ENCODE results near the gene COA3. TPM values are rescaled to one million over a fixed set of nuclear protein-coding genes. Genes with fewer than 3 reads are reported as not detected.

COA3 gene
- total RNA-seq, 1 experiment from 2014 or later, result 95.0 TPM

- peak; percentile 53 for DNase-seq (ENCODE audit: low read depth)
These were observed 43.7 kb downstream of the COA3 start for GRCh38 chr17:42754782-42755181.

DNA sequence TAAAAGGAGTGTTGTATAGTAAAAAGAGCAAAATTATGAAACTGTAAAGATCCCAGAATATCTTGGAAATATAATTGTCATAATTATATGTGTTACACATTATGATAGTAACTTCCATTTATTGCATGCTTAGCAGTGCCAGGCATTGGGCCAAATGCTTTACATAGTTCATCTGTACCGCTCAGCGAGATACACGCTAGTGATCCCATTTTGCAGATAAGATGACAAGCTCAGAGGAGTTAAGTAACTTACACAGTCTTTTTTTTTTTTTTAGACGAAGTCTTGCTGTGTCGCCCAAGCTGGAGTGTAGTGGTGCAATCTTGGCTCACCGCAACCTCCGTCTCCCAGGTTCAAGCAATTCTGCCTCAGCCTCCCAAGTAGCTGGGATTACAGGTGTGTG, 46.9 kb downstream of the COA3 start:
- DNase-seq (ENCODE audit: low read depth), result no peak

- DNase-seq (ENCODE audit: low read depth), result no peak
These were observed 47.7 kb downstream of the COA3 start for GRCh38 chr17:42750739-42751344.

GRCh38 chr17:42748908-42749798, 49.4 kb downstream of the COA3 start:
- DNase-seq (ENCODE audit: low read depth), result no peak

- no peak for DNase-seq (ENCODE audit: low read depth)
These were observed 50.1 kb downstream of the COA3 start for GRCh38 chr17:42748202-42748907.

Other genes starting within 250 kb of the COA3 start
- gene HSD17B1, start 245.8 kb downstream of the COA3 start, total RNA-seq (2014; rRNA removed; shearing (Covaris generic)), result 0.54 TPM in 1 of 2 replicates, not detected in the other
- gene COASY, start 236.6 kb downstream of the COA3 start, total RNA-seq (2014; rRNA removed; shearing (Covaris generic)), result 31.3 and 33.0 TPM in 2 replicates
- 39.1 and 42.6 TPM in 2 replicates for gene MLX, start 231.6 kb downstream of the COA3 start, total RNA-seq (2014; rRNA removed; shearing (Covaris generic))
- 16.0 and 23.2 TPM in 2 replicates for gene PSMC3IP, start 221.0 kb downstream of the COA3 start, total RNA-seq (2014; rRNA removed; shearing (Covaris generic))
- gene RETREG3, start 189.3 kb downstream of the COA3 start, total RNA-seq (2014; rRNA removed; shearing (Covaris generic)), result 38.7 and 41.9 TPM in 2 replicates
- gene TUBG1, start 189.0 kb downstream of the COA3 start, total RNA-seq (2014; rRNA removed; shearing (Covaris generic)), result 148 and 168 TPM in 2 replicates
- 15.9 and 21.0 TPM in 2 replicates for gene TUBG2, start 139.4 kb downstream of the COA3 start, total RNA-seq (2014; rRNA removed; shearing (Covaris generic))
- gene PLEKHH3, start 121.7 kb downstream of the COA3 start, total RNA-seq (2014; rRNA removed; shearing (Covaris generic)), result 14.9 and 17.8 TPM in 2 replicates
- gene CCR10, start 116.9 kb downstream of the COA3 start, total RNA-seq (2014; rRNA removed; shearing (Covaris generic)), result 0.32 TPM in 1 of 2 replicates, not detected in the other
- gene CNTNAP1, start 116.2 kb downstream of the COA3 start, total RNA-seq (2014; rRNA removed; shearing (Covaris generic)), result 5.4 and 11.8 TPM in 2 replicates
- gene EZH1, start 53.7 kb downstream of the COA3 start, total RNA-seq (2014; rRNA removed; shearing (Covaris generic)), result 4.5 and 7.8 TPM in 2 replicates
- 0.49 and 1.0 TPM in 2 replicates for gene RAMP2, start 37.5 kb downstream of the COA3 start, total RNA-seq (2014; rRNA removed; shearing (Covaris generic))
- 88.5 and 97.4 TPM in 2 replicates for gene VPS25, start 25.3 kb downstream of the COA3 start, total RNA-seq (2014; rRNA removed; shearing (Covaris generic))
- gene WNK4, start 18.1 kb downstream of the COA3 start, total RNA-seq (2014; rRNA removed; shearing (Covaris generic)), result 0.52 and 1.2 TPM in 2 replicates
- gene CNTD1, start 157 bp upstream of the COA3 start, total RNA-seq (2014; rRNA removed; shearing (Covaris generic)), result 0.20 TPM in 1 of 2 replicates, not detected in the other
- gene BECN1, start 25.6 kb upstream of the COA3 start, total RNA-seq (2014; rRNA removed; shearing (Covaris generic)), result 36.9 and 83.7 TPM in 2 replicates
- 79.3 and 139 TPM in 2 replicates for gene PSME3, start 34.7 kb upstream of the COA3 start, total RNA-seq (2014; rRNA removed; shearing (Covaris generic))
- not detected in 2 replicates for gene AOC2, start 45.9 kb upstream of the COA3 start, total RNA-seq (2014; rRNA removed; shearing (Covaris generic))
- 0.02 TPM in 1 of 2 replicates, not detected in the other for gene AOC3, start 52.5 kb upstream of the COA3 start, total RNA-seq (2014; rRNA removed; shearing (Covaris generic))
- not detected in 2 replicates for gene G6PC1, start 102.1 kb upstream of the COA3 start, total RNA-seq (2014; rRNA removed; shearing (Covaris generic))
- gene AARSD1, start 165.8 kb upstream of the COA3 start, total RNA-seq (2014; rRNA removed; shearing (Covaris generic)), result 13.6 and 17.1 TPM in 2 replicates
- gene PTGES3L, start 181.4 kb upstream of the COA3 start, total RNA-seq (2014; rRNA removed; shearing (Covaris generic)), result 0.67 and 0.71 TPM in 2 replicates
- 5.7 and 11.4 TPM in 2 replicates for gene RUNDC1, start 181.9 kb upstream of the COA3 start, total RNA-seq (2014; rRNA removed; shearing (Covaris generic))
- 982 and 1,027 TPM in 2 replicates for gene RPL27, start 199.7 kb upstream of the COA3 start, total RNA-seq (2014; rRNA removed; shearing (Covaris generic))
- gene IFI35, start 208.1 kb upstream of the COA3 start, total RNA-seq (2014; rRNA removed; shearing (Covaris generic)), result 206 and 256 TPM in 2 replicates
- 72.4 and 72.7 TPM in 2 replicates for gene VAT1, start 223.7 kb upstream of the COA3 start, total RNA-seq (2014; rRNA removed; shearing (Covaris generic))
- 0.20 and 0.22 TPM in 2 replicates for gene RND2, start 226.5 kb upstream of the COA3 start, total RNA-seq (2014; rRNA removed; shearing (Covaris generic))

Measured in M059J (cell line).